GM21423 (cell line): Measurements from ENCODE around the gene TNNI2.

Experiments
- ATAC-seq: cut with Tn5 transposase; IDR thresholded peaks from one replicate; pipeline ENCODE4 v1.9.1; 2021; ENCODE audit warnings: mild to moderate bottlenecking, moderate library complexity; ENCODE audit not compliant: unreplicated experiment

TNNI2 gene

DNA sequence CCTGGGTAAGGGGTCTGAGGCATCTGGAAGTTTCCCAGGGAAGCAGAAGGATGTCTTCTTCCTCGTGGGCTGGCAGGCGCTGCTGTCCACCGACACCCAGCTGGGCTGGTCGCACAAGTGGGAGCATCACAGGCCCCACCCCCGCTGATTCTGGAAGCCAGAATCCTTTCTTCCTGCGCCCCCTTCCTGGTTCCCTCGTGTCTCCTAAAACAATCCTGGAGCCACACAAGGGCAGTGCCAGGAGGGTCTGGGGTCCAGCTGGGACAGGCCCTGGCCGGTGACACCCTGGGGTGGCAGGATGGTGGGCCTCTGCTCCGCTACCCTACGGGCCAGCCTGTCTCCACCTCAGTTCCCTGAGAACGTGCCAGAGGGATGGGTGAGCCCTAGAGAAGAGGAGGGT is 18.3 kb downstream of the TNNI2 start:
- no peak for ATAC-seq

DNA sequence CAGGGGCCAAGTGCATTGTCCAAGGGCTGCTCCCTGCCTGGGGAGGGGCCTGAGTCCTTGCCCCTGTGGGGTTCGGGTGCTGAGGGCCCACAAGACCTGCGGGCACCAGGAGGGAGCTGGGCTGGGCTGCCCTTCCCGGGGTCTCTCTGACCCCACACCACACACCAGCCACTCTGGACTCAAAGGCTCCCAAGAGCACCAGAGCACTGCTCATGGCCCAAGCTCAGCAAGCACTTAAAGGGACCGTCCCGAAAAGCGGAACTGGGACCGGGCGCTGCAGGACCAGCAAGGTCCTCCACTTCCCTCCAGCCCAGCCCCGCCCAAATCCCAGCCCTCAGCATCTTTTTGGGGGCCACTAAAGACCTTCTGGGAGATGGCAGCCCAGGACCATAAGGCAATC is 19.4 kb downstream of the TNNI2 start:
- no peak for ATAC-seq

DNA sequence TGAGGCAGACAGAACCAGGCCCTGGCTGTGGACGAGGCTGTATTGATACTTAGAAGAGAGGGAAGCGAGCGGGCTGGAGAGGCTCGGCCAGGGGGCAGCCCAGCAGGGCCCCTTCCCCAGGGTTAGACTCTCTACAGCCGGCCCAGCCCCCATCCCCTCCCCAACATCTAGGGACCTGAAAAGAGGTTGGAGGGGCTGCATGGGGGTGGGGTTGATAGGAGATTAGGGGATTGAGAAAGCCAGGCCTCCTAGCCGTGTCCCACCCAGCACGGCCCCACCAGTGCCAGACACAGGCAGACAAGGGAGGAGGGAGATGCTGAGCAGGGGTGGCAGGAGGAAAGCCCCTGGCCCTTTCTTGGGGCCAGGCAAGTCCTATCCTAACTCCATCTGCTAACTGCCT is 19.8 kb downstream of the TNNI2 start:
- ATAC-seq, result no peak

DNA sequence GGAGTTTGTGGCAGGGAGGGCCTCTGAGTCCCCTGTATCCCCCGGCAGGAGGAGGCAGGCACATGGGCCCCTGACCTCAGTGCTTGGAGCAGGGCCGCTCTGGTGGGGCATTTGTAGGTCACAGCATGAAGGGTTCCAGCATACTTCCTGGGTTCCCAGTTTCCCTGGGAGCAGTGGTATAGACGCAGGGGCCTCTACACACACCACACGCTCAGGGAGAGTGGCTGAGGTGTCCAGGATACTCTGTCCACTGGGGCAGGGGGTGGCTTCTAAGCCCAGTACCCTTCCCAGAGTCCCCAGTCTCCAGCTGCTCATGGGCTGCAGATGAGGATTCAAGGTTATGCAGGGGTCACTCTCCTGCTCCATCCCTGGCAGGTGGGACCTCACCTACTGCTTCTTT is 20.2 kb downstream of the TNNI2 start:
- no peak for ATAC-seq

DNA sequence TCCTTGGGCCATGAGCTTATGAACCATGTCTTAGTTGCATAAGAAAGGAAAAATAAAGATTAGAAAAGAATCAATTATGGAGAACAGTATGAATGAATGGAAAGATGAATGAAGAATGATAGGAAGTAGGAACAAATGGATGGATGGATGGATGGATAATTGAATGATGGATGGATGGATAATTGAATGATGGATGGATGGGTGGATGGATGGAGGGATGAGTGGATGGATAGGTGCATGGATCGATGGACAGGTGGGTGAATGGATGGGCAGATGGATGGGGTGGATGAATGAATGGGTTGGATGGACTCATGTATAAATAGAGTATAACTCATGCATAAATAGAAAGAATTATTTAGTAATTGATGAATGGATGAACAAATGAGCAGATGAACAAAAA is 21.3 kb downstream of the TNNI2 start:
- ATAC-seq, result no peak

DNA sequence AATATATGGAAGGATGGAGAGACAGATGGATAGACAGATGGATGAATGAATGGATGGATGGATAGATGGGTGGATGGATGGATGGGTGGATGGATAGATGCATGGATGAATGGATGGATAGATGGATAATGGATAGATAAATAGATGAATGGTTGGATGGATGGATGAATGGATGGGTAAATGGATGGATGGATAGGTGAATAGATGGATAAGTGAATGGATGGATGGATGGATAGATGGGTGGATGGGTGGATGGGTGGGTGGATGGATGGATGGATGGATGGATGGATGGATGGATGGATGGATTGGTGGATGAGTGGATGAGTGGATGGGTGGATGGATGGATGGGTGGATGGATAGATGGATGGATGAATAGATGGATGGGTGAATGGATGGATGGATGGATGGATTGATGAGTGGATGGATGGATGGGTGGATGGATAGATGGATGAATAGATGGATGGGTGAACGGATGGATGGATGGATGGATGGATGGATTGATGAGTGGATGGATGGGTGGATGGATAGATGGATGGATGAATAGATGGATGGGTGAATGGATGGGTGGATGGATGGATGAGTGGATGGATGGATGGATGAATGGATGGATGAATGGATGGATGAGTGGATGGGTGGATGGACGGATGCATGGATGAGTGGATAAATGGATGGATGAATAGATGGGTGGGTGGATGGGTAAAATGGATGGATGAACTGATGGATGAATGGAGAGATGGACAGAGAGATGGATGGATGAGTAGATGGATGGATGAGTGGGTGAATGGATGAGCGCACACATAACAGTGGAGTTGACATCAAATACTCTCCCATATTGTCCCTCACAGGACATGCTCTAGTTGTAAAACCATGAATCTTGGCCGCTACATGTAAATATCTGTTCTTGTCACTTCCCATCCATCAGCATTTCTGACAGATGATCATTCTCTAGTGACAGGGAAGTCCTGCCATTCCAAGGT is 22.9 kb downstream of the TNNI2 start:
- ATAC-seq, result no peak

DNA sequence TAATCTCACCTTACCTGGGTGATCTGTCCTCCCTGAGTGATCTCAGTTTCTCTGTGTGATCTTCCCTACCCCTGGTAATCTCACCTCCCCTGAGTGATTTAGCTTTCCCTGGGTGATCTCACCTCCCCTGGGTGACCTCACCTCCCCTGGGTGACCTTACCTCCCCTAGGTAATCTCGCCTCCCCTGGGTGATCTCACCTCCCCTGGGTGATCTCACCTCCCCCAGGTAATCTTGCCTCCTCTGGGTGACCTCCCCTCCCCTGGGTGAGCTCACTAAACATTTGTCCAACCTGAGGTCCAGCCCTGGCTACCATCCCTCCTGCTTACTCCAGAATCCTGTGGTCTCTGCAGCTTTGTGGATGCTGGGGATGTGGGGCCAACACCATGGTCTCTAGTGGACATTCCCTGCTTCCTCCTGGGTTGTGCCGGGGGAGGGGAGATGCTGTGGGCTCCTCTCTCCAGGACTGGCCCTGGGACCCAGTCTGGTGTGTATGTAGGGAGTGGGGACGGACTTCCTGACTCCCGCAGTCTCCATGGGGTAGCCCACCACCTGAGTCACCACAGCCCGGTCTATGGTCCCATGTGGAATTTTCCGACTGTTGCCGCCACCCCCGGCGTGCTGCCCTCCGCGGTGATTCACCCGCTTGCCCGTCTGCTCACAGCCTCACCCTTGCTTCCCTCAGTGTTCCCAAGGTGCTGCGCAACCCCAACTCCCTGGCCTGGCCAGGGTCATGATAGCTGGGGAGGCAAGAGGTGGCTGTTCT is 24.0 kb downstream of the TNNI2 start:
- no peak for ATAC-seq

DNA sequence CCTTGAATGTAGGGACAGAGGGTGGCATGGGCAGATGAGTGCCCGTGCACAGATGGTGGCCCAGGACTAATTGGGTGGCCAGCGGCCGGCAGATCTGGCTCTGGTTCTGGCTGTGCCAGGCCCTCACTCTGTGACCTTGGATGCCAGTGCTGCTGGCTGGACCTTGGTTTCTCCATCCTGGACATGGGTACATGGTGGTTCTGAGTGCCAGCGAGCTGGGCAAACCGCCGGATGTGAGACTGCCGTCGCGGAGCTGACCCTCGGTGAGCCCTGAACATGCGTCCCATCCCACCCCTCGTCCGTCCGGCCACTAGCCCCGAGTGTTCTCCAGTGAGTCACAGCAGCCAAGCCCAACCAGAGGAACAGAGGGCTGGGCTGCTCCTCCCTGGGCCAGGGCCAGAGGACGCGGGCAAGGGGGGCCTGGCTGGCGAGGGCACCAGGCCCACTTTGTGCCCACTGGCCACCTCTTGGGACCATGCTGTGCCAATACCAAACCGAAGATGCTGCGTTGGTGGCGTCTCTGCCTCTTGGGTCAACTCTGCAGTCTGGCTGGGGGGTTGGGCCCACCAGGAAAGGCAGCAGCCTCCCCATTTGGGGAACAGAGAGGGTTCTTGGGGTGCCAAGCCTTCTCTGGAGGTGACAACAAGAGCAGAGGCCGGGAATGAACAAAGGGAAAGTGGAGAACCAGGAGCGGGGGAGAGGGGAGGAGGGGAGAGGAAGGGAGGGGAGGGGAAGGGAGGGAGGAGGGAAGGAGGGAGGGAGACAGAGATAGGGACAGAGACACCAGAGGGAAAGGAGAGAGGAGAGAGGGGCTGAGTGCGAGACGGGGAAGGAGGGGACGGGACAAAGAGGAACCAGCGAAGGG is 24.8 kb downstream of the TNNI2 start:
- no peak for ATAC-seq

DNA sequence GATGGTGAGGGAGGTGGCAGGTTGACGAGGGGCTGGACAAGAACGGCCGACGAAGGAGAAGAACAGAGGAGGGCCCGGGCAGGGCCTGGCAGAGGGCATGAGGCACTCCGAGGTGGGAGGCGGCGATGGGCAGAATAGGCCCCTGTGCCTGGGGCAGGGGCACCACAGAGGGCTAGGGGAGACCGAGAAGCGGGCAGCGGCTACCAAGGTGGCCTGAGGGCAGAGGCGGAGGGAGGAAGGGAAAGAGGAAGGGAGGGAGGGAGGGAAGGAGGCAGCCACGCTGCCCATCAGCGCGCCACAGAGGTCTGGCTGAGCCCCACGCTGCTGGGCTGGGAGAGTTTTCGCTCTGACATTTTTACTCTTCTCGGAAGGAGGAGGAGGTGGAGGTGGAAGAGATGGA is 25.4 kb downstream of the TNNI2 start:
- ATAC-seq, result no peak

DNA sequence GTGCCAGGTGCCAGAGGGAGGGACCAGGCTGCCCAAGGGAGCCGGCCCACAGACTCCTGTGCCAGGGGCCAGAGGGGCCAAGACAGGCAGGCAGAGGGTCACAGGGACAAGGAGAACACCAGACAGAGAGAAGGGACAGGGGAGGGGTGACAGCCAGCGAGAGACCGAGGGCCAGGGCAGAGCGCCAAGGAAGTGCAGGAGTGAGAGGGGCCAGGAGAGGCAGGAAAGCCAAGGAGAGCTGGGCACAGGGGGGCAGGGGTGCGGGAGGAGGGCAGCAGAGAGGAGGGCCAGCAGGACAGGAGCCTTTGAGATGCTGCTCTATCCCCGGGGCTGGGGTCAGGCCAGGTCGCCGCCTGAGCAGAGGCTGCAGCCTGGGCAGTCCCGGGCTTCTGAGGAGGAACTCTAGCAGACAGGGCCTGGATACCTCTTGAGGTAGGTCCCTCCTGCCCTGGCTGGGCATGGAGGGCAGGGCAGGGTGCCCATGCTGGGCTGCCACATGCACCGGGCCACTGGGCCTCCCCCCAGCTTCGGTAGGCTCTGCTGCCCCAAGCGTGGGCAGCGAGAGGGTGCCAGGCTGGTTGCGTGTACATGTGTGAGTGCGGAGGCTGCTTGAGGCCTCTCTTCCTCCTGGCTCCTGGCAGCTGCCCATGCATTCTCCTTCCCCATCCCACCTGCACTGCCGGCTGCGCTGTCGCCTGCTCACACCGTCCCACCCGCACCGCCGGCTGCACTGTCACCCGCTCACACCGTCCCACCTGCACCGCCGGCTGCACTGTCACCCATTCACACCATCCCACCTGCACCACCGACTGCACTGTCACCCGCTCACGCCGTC is 26.3 kb downstream of the TNNI2 start:
- ATAC-seq, result no peak

DNA sequence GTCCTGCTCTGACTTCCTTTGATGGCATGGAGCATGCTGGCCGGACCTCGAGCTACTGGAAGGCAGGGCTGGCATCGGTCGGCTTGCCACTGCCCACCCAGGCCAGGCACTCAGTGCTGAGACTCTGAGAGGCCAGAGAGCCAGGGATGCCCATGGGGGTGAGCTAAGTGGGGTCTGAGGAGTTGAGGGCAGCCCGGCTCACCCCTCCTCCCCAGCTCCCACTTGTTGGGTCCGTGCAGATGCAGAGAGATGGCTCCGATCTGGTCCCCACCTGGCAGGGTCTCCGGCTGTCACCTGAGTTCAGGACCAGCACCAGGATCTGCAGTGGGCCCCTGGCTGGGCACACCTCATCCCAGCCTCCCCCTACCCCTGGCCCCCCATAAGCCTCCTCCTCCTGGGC is 27.4 kb downstream of the TNNI2 start:
- ATAC-seq, result no peak

DNA sequence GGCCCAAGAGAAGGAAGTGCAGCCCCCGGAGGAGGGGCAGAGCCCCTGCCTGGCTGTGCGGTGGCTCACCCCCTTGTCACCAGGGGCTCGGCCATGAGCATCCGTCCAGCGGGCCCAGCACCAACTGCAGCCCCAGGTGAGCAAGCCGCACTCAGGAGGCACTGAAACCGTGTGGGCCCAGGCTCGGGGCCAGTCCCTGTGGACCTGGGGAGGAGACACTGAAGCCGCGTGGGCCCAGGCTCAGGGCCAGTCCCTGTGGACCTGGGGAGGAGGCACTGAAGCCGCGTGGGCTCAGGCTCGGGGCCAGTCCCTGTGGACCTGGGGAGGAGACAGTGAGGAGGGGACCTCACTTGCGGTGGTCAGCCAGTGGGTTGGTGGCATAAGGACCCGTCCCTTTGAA is 28.0 kb downstream of the TNNI2 start:
- ATAC-seq, result no peak

DNA sequence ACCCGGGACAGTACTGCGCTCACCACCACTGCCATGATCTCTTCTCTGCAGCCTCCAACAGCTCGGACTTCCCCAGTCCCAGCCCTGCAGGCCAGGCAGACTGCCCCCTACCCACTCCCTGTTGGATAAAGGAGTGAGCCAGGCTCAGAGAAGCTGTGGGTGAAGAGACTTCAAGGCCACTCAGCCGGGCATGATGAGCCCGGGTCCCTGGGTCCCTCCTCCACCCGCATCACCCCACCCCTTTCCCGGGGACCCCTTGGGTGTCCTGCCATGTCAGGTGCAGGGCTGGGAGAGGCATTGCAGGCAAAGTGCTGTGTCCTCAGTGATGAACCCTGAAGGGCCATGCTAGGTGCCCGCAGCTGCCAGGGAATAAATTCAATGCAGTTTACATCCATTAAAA is 28.6 kb downstream of the TNNI2 start:
- no peak for ATAC-seq

DNA sequence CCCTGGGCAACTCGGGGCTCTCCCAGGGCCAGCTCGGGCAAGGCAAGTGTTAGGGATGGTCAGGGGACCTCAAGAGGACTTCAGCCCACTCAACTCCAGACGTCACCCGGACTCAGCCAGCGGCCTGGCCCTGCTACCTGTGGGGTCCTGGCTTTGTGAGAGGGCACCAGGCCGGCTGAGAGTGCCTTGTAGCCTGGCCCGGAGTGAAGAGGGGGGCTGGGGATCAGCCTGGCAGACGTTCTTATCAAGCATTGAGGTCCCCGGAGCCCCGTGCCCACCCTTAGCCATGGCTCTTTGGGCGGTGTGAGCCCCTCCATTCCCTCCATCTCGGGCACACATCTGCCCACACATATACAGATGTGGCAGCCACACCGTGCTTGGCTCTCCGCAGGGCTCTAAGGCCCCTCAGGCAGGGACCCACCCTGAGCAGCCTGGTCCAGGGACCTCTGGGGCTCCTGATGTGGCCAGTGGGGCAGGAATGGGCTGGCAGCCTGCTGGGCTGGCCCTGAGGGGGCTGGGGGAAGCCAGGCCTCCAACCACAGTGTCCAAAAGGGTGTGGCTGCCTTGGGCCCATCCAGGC is 29.4 kb downstream of the TNNI2 start:
- ATAC-seq, result no peak

DNA sequence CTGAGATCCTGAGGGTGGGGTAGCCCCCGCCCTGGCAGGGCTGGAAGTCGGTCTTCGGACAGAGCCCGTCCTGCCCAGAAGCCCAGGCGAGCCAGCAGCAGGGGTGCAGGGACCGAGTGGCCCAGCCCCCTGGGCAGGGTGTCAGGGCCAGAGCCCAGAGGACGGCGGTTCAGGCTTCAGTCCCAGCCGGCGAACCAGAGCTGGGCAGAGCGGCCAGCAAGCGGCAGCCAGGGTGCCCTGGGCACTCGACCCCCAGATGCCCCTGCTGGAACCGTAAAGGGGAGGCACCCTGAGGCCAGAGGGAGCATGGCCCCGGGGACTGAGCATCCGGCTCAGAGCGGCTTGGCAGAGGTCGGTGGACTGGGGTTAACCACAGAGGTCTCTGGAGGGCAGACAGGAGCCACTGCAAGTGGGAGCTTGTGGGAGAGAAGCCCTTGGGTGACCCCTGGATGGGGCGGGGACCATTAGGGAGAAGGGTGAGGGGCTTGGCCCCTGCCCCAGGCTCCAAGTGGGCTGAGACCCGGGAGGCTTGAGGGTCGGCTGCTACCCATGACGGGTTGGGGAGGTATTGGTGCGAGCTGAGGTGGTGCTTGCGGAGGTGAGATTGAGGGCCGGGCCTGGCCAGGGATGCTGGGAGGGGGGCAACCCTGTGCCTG is 30.0 kb downstream of the TNNI2 start:
- no peak for ATAC-seq

DNA sequence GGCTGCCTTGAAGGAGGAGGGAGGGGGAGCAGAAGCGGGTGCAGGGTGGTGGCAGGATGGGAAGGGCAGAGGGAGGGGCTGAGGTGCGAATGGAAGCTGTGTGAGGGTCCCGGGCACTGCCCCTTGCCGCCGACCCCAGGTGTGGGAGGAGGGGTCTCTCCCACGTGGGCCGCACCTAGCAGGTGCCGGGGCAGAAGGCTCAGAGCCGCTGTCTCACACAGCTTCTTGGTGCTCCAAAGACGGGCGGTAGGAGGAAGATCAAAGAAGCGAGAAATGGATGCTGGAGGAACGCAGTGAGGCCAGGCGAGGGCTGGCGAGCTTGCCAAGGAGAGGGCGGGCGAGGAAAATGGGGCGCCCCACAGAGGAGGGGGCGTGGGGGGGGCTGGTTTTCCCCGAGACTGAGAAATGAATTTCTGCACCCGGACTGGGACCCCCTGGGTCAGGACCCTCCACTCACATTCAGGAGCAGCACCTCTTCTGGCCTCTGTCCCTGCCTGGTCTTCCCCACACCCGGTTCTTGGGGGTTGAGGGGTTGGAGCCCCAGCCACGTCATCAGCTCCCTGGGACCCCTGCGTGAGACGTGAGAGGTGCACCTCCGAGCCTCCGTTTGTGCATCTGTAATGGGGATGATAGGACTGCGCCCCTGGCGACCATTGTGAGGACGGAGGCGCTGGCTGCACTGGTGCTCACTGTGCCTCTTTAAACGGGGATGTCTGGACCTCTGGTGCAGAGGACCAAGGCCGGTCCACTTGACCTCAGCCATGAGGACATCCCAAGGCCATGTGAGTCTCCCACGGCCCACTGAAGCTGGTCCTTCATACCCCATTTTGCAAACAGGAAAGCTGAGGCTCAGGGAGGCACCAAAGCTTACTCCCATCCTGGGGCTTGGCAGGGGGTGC is 30.9 kb downstream of the TNNI2 start:
- ATAC-seq, result no peak

DNA sequence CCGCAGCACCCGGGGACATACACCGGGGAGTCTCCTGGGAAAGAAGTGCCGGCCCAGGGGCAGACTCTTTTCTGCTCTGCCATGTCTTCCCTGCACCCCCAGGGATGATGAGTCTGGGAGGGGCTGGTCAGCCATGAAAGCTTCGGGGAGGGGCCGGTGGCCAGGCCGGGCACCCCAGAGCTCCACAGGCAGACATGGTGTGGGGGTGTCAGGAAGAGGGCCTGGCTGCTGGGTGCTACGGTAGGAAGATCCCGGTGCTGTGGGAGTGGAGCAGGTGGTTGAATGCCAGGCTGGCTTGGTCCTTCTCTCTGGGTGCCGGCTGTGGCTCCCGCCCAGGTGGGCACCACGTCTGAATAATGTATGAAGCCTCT is 31.5 kb downstream of the TNNI2 start:
- no peak for ATAC-seq

DNA sequence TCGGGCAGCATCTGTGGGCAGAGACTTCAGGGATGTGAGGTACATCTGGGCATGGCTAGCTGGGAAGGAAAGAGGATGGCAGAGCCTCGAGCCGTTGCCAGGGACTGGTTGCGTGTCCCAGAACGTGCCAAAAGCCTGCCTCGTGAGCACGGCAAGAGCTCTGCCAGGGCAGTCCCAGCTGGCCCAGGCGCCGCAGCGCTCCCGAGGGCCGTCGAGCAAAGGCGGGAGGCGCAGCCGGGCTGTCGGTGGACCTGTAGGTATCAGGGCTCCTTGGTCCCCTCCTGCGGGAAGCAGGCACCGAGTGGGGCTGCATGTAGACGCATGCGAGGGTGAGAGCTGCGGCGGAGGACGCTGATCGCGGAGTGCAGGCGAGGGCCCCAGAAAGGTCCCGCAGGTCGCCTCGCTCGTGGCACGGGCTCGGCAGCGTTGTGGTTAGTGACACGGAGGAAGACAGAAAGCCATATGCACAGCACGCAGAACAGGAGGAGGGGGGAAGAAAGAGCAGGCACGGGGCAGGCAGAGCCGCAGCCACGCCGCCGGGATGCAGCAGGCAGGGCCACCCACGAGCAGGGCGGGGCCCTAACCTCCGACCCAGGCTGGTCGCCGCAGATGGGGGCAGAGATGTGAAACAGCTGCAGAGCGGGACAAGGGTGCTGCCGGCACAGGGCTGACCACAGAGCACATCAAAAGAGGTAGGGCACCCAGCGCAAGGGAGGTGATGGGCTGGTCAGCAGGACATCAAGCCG is 32.1 kb downstream of the TNNI2 start:
- no peak for ATAC-seq
